Measurements from ENCODE around the gene IQSEC3. TPM values are rescaled to one million over a fixed set of nuclear protein-coding genes. Genes with fewer than 3 reads are reported as not detected.

The IQSEC3 gene
- total RNA-seq, 1 experiment from 2014 or later: 1.7 TPM

- no peak for TF ChIP-seq ATF6 (CRISPR knock-in tag; IDR thresholded peaks at IDR 0.05)
- no peak for TF ChIP-seq NR1H2 (CRISPR knock-in tag; IDR thresholded peaks at IDR 0.05)
These were observed 115.9 kb downstream of the IQSEC3 start (continued) for GRCh38 chr12:182381-182892.

GRCh38 chr12:184811-185575 lies 118.4 kb downstream of the IQSEC3 start:
- Mint-ChIP-seq H3K9me3 (peaks cover 6% of the 10 kb centered on the region), H3K4me1 (peaks cover 1% of the 10 kb centered on the region), H3K27me3 (ENCODE audit: low read depth) (peaks cover 31% of the 10 kb centered on the region), H3K4me3 (no peak overlapping the region), H3K36me3 (0 out of 2 replicates have a peak, but pooled peaks cover 3% of the 10 kb centered on the region), H3K27ac (no peak overlapping the region)
- no peak for DNase-seq (ENCODE audit: low spot score)
- ChIA-PET POLR2A (no interaction called here), CTCF (interaction anchor here (1.0 to 2.1 kb wide), 2 partner anchors 14 to 35 kb away, joined by 3 to 9 read pairs; no protein-coding TSS in a partner anchor)
- ATAC-seq: no peak
- TF ChIP-seq ERG (CRISPR knock-in tag; IDR thresholded peaks at IDR 0.05) (no peak), ZNF121 (CRISPR knock-in tag; IDR thresholded peaks at IDR 0.05) (no peak), ZNF416 (CRISPR knock-in tag; IDR thresholded peaks at IDR 0.05) (no peak), ATF1 (CRISPR knock-in tag; IDR thresholded peaks at IDR 0.05) (no peak), ZNF317 (CRISPR knock-in tag; IDR thresholded peaks at IDR 0.05; ENCODE audit: borderline replicate concordance, low read depth) (no peak), ARID4B (CRISPR knock-in tag; IDR thresholded peaks at IDR 0.05; ENCODE audit: borderline replicate concordance) (no peak), NR3C1 (CRISPR knock-in tag; conservative IDR thresholded peaks at IDR 0.05; ENCODE audit: low read depth) (no peak), PRRX2 (CRISPR knock-in tag; IDR thresholded peaks at IDR 0.05) (no peak), EMX1 (CRISPR knock-in tag; IDR thresholded peaks at IDR 0.05) (no peak)

- no peak overlapping the region for H3K4me3 Mint-ChIP-seq
- TF ChIP-seq E2F4 (CRISPR knock-in tag; IDR thresholded peaks at IDR 0.05; ENCODE audit: borderline replicate concordance, low read depth): no peak
- TF ChIP-seq GRHL2 (CRISPR knock-in tag; IDR thresholded peaks at IDR 0.05; ENCODE audit: insufficient replicate concordance, severe bottlenecking): no peak
- no peak for TF ChIP-seq STAT6 (CRISPR knock-in tag; conservative IDR thresholded peaks at IDR 0.05; ENCODE audit: low read depth)
- TF ChIP-seq MYBL2 (CRISPR knock-in tag; IDR thresholded peaks at IDR 0.05): no peak
- TF ChIP-seq ZNF396 (CRISPR knock-in tag; IDR thresholded peaks at IDR 0.05; ENCODE audit: borderline replicate concordance): no peak
- DNase-seq (ENCODE audit: low spot score): no peak
- 0 out of 2 replicates have a peak, but pooled peaks cover 3% of the 10 kb centered on the region for H3K36me3 Mint-ChIP-seq
- no peaks in the 10 kb centered on the region for H3K4me1 Mint-ChIP-seq
- peaks cover 6% of the 10 kb centered on the region for H3K9me3 Mint-ChIP-seq
- H3K27me3 Mint-ChIP-seq (ENCODE audit: low read depth): peaks cover 37% of the 10 kb centered on the region
- ATAC-seq: no peak
- ChIA-PET POLR2A (interaction anchor here (0.6 kb wide), 1 partner anchor 48 kb away, joined by 3 read pairs; no protein-coding TSS in a partner anchor), CTCF (interaction anchor here (1.0 to 2.1 kb wide), 2 partner anchors 13 to 34 kb away, joined by 3 to 9 read pairs; no protein-coding TSS in a partner anchor)
- H3K27ac Mint-ChIP-seq: no peak overlapping the region
These were observed 119.0 kb downstream of the IQSEC3 start for GRCh38 chr12:185576-185955.
